ENCODE data around the gene IGSF1.

GRCh38 chrX:131308980-131309379 lies 19.9 kb upstream of the IGSF1 start:
- no peak for TF ChIP-seq EZH2 (IDR thresholded peaks at IDR 0.05)
- no peak for TF ChIP-seq CTCF (IDR thresholded peaks at IDR 0.05)
- TF ChIP-seq EZH2phosphoT487 (IDR thresholded peaks at IDR 0.05) = no peak
